Vagina (tissue), 2 donors: ENCODE data around the gene CDH1. TPM values are rescaled to one million over a fixed set of nuclear protein-coding genes. Genes with fewer than 3 reads are reported as not detected.

ENCODE experiments used
- DNase-seq, 2 donors: peaks; one replicate each; pipeline ENCODE4 v3.0.0-alpha.2; 2017; ENCODE audit errors: extremely low spot score in 2 of 2
- H3K27ac ChIP-seq: fragments of 200-600 bp; sonication (generic); one replicate; pipeline ENCODE4 v1.5.1; 2019
- H3K27me3 ChIP-seq: fragments of 200-600 bp; sonication (generic); one replicate; pipeline ENCODE4 v1.5.1; 2019
- H3K36me3 ChIP-seq, 2 donors: fragments of 200-600 bp; sonication (generic); one replicate each; pipeline ENCODE4 v1.5.1; 2017 to 2019
- H3K4me1 ChIP-seq: fragments of 200-600 bp; sonication (generic); one replicate; pipeline ENCODE4 v1.5.1; 2019
- H3K4me3 ChIP-seq, 2 donors: fragments of 200-600 bp; sonication (generic); 1 replicate in 1 of 2; 2 replicates in 1 of 2; pipeline ENCODE4 v1.5.1; 2016 to 2019
- H3K9me3 ChIP-seq: fragments of 200-600 bp; sonication (generic); one replicate; pipeline ENCODE4 v1.5.1; 2019
- CTCF ChIP-seq, 3 experiments: fragments of 450-650 bp in 2 of 3; fragments of 200-600 bp in 1 of 3; sonication (generic) in 1 of 3; IDR thresholded peaks; one replicate each; pipeline ENCODE4 v1.5.1; 2017 to 2019; ENCODE audit warnings: antibody characterized with exemption in 3 of 3, mild to moderate bottlenecking in 2 of 3, moderate library complexity in 2 of 3
- POLR2A ChIP-seq, 2 donors: fragments of 450-650 bp; IDR thresholded peaks; one replicate each; pipeline ENCODE4 v1.6.1; 2017; ENCODE audit warnings: antibody characterized with exemption in 2 of 2, mild to moderate bottlenecking in 2 of 2, moderate library complexity in 2 of 2
- POLR2AphosphoS5 ChIP-seq, 2 donors: sonication (generic); formaldehyde crosslinking; IDR thresholded peaks; one replicate each; pipeline ENCODE4 v1.9.0; 2017; ENCODE audit warnings: antibody characterized with exemption in 2 of 2, mild to moderate bottlenecking in 2 of 2, low read depth in 1 of 2; ENCODE audit not compliant: insufficient read depth in 1 of 2
- intact Hi-C: fragments of 100-400 bp; cut with DNase I; formaldehyde crosslinking; loops from one replicate; pipeline ENCODE4 v1.15.1; 2023
- total RNA-seq: library from RNA; depleted of rRNA; stranded (reverse); fragments of >200 nt; gene quantifications from one replicate; pipeline ENCODE4 v1.2.3, GENCODE V29; 2016

The CDH1 gene
- total RNA-seq, 1 donor from 2014 or later, result 116 TPM

DNA sequence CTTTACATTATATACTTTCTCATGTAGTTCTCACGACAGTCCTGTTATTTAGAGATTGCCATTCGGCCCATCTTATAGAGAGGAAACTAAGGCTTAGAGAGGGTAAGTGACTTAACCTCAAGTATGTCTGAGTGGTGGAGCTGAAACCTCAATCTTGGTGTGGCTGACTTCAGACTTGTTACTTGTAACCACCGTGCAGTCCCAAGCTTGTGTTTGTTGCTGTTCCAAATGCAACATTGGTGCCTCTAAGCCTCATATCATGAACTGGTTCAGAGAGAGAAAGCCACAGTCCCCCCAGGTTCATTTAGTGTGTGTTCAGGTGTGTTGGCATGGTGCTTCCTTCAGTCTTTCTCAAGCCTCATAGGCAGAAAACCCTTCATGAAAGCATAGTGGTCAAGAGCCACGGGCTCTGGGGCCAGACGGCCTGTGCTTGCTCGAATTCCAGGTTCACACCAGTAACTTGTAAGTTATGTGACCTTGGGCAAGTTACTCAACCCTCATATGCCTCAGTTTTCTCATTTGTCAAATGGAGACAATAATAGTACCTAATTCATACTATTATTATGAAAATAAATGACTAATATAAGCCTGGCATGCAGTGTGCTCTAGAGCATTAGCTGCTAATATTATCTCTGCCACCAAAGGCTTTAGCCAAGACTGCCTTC, 39.9 kb downstream of the CDH1 start:
- Histone ChIP-seq H3K4me1 (peaks cover 7% of the 10 kb centered on the region), H3K36me3 (no peaks in the 10 kb centered on the region), H3K27me3 (no peaks in the 10 kb centered on the region), H3K9me3 (no peaks in the 10 kb centered on the region), H3K27ac (no peak overlapping the region), H3K4me3 (no peak overlapping the region)
- intact Hi-C loops, result no loop called here
- TF ChIP-seq POLR2AphosphoS5 (IDR thresholded peaks at IDR 0.05; ENCODE audit: insufficient read depth in 1 of 2, low read depth in 1 of 2) (no peak), CTCF (IDR thresholded peaks at IDR 0.05) (no peak), POLR2A (IDR thresholded peaks at IDR 0.05) (no peak)
- DNase-seq, result no peak

GRCh38 chr16:68778551-68779231, 41.6 kb downstream of the CDH1 start:
- intact Hi-C loops, result no loop called here
- TF ChIP-seq CTCF (IDR thresholded peaks at IDR 0.05) (no peak), POLR2A (IDR thresholded peaks at IDR 0.05) (no peak), POLR2AphosphoS5 (IDR thresholded peaks at IDR 0.05; ENCODE audit: insufficient read depth in 1 of 2, low read depth in 1 of 2) (no peak)
- H3K27ac ChIP-seq, result peak overlapping the region; percentile 9
- H3K27me3 ChIP-seq, result no peaks in the 10 kb centered on the region
- no peaks in the 10 kb centered on the region for H3K36me3 ChIP-seq
- no peaks in the 10 kb centered on the region for H3K9me3 ChIP-seq
- peaks cover 7% of the 10 kb centered on the region for H3K4me1 ChIP-seq
- H3K4me3 ChIP-seq, result no peak overlapping the region
- no peak for DNase-seq

DNA sequence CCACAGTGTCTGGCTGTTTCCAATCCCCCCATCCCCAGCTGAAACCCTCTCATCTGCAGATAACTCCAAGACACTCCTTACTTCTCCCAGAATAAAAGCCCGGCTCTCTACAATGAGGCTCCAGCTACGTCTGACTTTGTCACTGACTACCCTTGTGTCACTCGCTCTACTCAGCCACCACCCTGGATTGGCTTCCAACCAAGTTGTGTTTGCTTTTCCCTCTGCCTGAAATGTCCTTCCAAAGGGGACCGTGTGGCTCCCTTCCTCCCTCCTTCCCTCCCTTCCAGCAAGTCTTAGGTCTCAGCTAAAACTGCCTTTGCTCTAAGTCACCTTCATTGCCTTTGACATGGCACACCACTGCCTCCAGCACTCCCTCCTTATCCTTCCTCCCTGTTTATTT, 42.8 kb downstream of the CDH1 start:
- peaks cover 7% of the 10 kb centered on the region for H3K4me1 ChIP-seq

DNA sequence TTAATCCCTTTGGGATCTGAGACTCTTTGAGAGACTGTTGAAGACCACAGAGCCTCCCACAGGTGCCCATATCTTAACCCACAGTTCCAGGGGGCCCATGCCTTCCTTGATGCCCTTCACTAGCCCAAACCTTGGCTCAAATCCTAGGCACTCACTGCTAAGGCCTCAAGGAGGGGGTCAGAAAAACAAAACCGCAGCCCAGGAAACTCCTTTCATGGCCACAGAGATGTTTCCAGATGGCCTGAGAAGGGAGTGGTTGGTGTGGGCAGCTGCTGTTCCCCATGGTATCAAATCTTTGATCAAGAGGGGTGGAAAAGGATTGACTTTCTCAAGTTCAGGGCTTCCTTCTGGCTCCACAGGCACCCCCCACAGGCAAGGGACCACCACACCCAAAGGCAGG, 44.7 kb downstream of the CDH1 start:
- TF ChIP-seq CTCF (IDR thresholded peaks at IDR 0.05) (no peak), POLR2A (IDR thresholded peaks at IDR 0.05) (no peak), POLR2AphosphoS5 (IDR thresholded peaks at IDR 0.05; ENCODE audit: insufficient read depth in 1 of 2, low read depth in 1 of 2) (no peak)
- Histone ChIP-seq H3K9me3 (no peaks in the 10 kb centered on the region), H3K4me3 (no peak overlapping the region), H3K4me1 (peaks cover 13% of the 10 kb centered on the region), H3K27me3 (no peaks in the 10 kb centered on the region), H3K36me3 (no peaks in the 10 kb centered on the region), H3K27ac (no peak overlapping the region)
- intact Hi-C loops, result no loop called here
- no peak for DNase-seq

More for the DNA sequence above, 42.8 kb downstream of the CDH1 start:
- H3K4me3 ChIP-seq, result no peak overlapping the region
- H3K9me3 ChIP-seq, result no peaks in the 10 kb centered on the region
- no peaks in the 10 kb centered on the region for H3K27me3 ChIP-seq
- no peak for DNase-seq
- no peak overlapping the region for H3K27ac ChIP-seq
- TF ChIP-seq CTCF (IDR thresholded peaks at IDR 0.05) (no peak), POLR2A (IDR thresholded peaks at IDR 0.05) (no peak), POLR2AphosphoS5 (IDR thresholded peaks at IDR 0.05; ENCODE audit: insufficient read depth in 1 of 2, low read depth in 1 of 2) (no peak)
- H3K36me3 ChIP-seq, result no peaks in the 10 kb centered on the region
- intact Hi-C loops, result no loop called here
